GM23248 (cell line): ENCODE measurements around the gene RELN.

Experiments used
- EZH2 ChIP-seq: fragments of 200-600 bp; sonication (generic); IDR thresholded peaks from 2 replicates; pipeline ENCODE4 v1.6.1; 2018; ENCODE audit warnings: antibody characterized with exemption, mild to moderate bottlenecking; ENCODE audit not compliant: insufficient read depth, poor library complexity, severe bottlenecking
- EZH2phosphoT487 ChIP-seq: fragments of 200-600 bp; sonication (generic); IDR thresholded peaks from 2 replicates; pipeline ENCODE4 v1.6.1; 2018; ENCODE audit warnings: antibody characterized with exemption, moderate library complexity, mild to moderate bottlenecking, low read depth; ENCODE audit not compliant: insufficient read depth

GRCh38 chr7:103499976-103500375 is 489.5 kb downstream of the RELN start:
- TF ChIP-seq EZH2 (no peak), EZH2phosphoT487 (no peak)
